Measurements from ENCODE around the gene ALDH4A1. TPM values are rescaled to one million over a fixed set of nuclear protein-coding genes. Genes with fewer than 3 reads are reported as not detected.
"Not testable (repeated sequence)": the region's sequence is repeated elsewhere in the genome, so short reads cannot be mapped to it uniquely, and the experiment has no call there.

ALDH4A1 gene
- total RNA-seq, 2 experiments from 2014 or later: 2.5 to 3.3 TPM

DNA sequence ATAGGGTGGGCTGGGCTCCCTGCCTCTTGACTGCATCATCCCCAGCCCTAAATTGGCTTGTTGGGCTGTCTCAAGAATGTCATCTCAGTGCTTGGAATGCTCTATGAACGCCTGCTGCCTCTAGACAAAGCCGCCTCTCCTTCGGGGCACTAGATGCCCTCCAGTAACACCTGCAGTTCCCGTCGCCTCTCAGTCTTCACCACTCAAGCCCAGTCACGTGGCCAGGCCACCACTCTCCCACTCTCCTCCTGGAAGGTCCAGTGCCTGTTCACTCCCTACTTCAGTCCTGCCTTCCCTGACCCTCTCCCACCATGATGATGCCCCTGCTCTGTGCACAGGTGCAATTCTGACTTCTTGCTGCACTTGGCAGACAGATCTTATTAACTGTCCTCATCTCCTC is 49.9 kb downstream of the ALDH4A1 start:
- POLR2A ChIA-PET: no interaction called here
- no peak for ATAC-seq (ENCODE audit: low read depth)
- no peaks in the 10 kb centered on the region for H3K4me1 Mint-ChIP-seq

GRCh38 chr1:18849261-18849711 is 53.1 kb downstream of the ALDH4A1 start:
- DNase-seq (no peak), ATAC-seq (ENCODE audit: low read depth) (no peak)
- Mint-ChIP-seq H3K9me3 (no peaks in the 10 kb centered on the region), H3K27me3 (no peaks in the 10 kb centered on the region), H3K4me1 (no peaks in the 10 kb centered on the region), H3K4me3 (no peak overlapping the region), H3K27ac (no peak overlapping the region), H3K36me3 (no peaks in the 10 kb centered on the region)
- POLR2A ChIA-PET: no interaction called here

More for the DNA sequence above, 49.9 kb downstream of the ALDH4A1 start:
- Mint-ChIP-seq H3K27me3 (no peaks in the 10 kb centered on the region), H3K9me3 (no peaks in the 10 kb centered on the region), H3K36me3 (no peaks in the 10 kb centered on the region), H3K4me3 (no peak overlapping the region), H3K27ac (no peak overlapping the region)
- no peak for DNase-seq

DNA sequence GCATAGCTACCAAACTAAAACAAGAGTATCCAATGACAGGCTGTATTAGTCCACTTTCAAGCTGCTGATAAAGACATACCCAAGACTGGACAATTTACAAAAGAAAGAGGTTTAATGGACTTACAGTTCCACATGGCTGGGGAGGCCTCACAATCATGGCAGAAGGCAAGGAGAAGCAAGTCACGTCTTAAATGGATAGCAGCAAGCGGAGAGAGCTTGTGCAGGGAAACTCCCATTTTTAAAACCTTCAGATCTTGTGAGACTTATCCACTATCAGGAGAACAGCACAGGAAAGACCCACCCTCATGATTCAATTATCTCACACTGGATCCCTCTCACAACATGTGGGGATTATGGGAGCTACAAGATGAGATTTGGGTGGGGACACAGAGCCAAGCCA is 54.6 kb downstream of the ALDH4A1 start:
- DNase-seq; POLR2A ChIA-PET; H3K4me3 Mint-ChIP-seq; H3K9me3 Mint-ChIP-seq; H3K27ac Mint-ChIP-seq; H3K27me3 Mint-ChIP-seq; H3K4me1 Mint-ChIP-seq; H3K36me3 Mint-ChIP-seq; ATAC-seq (ENCODE audit: low read depth): not testable (repeated sequence)

DNA sequence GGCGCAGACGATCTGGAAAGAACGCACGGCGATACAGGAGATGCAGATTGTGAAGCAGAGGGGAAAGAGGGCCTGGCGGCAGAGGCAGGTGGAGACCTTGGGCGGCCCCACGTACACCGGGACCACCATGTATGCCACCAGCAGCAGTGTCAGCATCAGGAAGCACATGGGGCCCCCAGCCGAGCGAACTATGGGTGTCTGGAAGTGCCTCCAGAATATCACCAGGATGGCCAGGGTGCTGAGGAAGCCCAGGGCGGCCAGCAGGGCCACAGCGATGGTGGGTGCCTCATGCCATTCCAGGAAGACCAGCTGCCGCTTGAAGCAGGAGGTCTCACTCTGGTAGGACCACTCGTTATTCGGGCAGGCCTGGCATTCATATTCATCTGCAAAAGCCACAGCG is 62.2 kb downstream of the ALDH4A1 start:
- POLR2A ChIA-PET: no interaction called here
- peaks cover 3% of the 10 kb centered on the region for H3K9me3 Mint-ChIP-seq
- DNase-seq (no peak), ATAC-seq (ENCODE audit: low read depth) (no peak)
- no peaks in the 10 kb centered on the region for H3K4me1 Mint-ChIP-seq
- peaks cover 10% of the 10 kb centered on the region for H3K27me3 Mint-ChIP-seq
- H3K4me3 Mint-ChIP-seq: no peak overlapping the region
- H3K36me3 Mint-ChIP-seq: no peaks in the 10 kb centered on the region
- no peak overlapping the region for H3K27ac Mint-ChIP-seq

DNA sequence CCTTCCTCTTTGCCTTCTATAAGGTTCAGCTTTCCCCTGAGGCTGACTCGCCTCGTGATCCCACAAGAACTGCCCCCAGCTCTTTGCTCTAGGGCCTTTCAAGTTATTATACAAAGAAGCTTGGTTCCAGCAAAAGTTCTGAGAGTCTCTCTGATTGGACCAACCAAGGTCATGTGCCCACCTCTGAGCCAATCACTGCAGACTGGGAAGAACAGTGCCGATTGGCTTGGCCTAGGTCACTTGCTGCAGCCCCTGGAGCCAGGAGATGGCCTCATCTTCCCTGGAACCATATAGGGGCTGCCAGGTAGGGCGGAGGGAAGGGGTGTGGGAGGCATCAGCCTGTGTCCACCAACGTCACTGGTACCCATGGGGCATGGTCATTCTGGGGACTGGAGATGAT is 65.7 kb downstream of the ALDH4A1 start:
- ATAC-seq (ENCODE audit: low read depth) (no peak), DNase-seq (no peak)
- H3K4me3 Mint-ChIP-seq: no peak overlapping the region
- H3K4me1 Mint-ChIP-seq: no peaks in the 10 kb centered on the region
- POLR2A ChIA-PET: no interaction called here
- H3K27me3 Mint-ChIP-seq: peaks cover 6% of the 10 kb centered on the region
- H3K36me3 Mint-ChIP-seq: no peaks in the 10 kb centered on the region
- no peaks in the 10 kb centered on the region for H3K9me3 Mint-ChIP-seq
- no peak overlapping the region for H3K27ac Mint-ChIP-seq

DNA sequence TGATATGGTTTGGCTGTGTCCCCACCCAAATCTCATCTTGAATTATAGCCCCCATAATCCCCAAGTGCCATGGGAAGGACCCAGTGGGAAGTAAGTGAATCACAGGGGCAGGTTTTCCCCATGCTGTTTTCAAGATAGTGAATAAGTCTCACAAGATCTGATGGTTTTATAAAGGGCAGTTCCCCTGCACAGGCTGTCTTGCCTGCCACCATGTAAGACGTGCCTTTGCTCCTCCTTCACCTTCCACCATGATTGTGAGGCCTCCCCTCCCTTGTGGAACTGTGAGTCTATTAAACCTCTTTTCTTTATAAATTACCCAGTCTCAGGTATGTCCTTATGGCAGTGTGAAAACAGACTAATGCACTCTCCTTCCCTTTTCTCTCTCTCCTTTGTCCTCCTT is 70.0 kb downstream of the ALDH4A1 start:
- not testable (repeated sequence) for H3K27me3 Mint-ChIP-seq

DNA sequence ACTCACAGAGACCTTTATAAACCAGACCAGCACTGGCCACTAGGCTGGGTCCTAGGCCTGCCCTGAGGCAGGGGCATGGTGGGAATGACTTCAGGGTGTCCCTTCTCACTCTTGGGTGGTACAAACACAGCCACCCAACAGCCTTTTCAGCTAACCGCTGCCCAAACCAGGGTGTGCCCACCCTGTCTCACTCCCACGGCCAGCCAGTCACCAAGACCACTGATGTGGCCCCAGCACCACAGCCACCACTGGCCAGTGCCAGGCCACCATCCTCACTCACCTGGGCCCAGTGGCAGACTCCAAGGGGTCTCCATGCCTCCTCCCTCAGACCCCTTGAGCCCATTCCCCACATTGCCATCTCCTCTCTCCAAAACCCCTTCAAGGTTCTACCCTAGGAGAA is 70.7 kb downstream of the ALDH4A1 start:
- Mint-ChIP-seq H3K4me3 (no peak overlapping the region), H3K27ac (no peak overlapping the region), H3K27me3 (peaks cover 6% of the 10 kb centered on the region), H3K36me3 (no peaks in the 10 kb centered on the region), H3K4me1 (no peaks in the 10 kb centered on the region), H3K9me3 (no peaks in the 10 kb centered on the region)
- DNase-seq: no peak
- POLR2A ChIA-PET: no interaction called here
- no peak for ATAC-seq (ENCODE audit: low read depth)

More for the DNA sequence above, 70.0 kb downstream of the ALDH4A1 start:
- H3K36me3 Mint-ChIP-seq; POLR2A ChIA-PET; H3K27ac Mint-ChIP-seq; DNase-seq; ATAC-seq (ENCODE audit: low read depth); H3K4me3 Mint-ChIP-seq; H3K4me1 Mint-ChIP-seq; H3K9me3 Mint-ChIP-seq: not testable (repeated sequence)

- Mint-ChIP-seq H3K4me3 (no peak overlapping the region), H3K27ac (no peak overlapping the region), H3K36me3 (no peaks in the 10 kb centered on the region), H3K9me3 (no peaks in the 10 kb centered on the region), H3K27me3 (peaks cover 4% of the 10 kb centered on the region), H3K4me1 (no peaks in the 10 kb centered on the region)
- POLR2A ChIA-PET: no interaction called here
- DNase-seq (no peak), ATAC-seq (ENCODE audit: low read depth) (no peak)
Observed at GRCh38 chr1:18830596-18830995, 71.8 kb downstream of the ALDH4A1 start.

- no peaks in the 10 kb centered on the region for H3K9me3 Mint-ChIP-seq
- no peaks in the 10 kb centered on the region for H3K4me1 Mint-ChIP-seq
- DNase-seq (no peak), ATAC-seq (ENCODE audit: low read depth) (no peak)
- no peaks in the 10 kb centered on the region for H3K36me3 Mint-ChIP-seq
- no peak overlapping the region for H3K4me3 Mint-ChIP-seq
- H3K27ac Mint-ChIP-seq: no peak overlapping the region
- peaks cover 2% of the 10 kb centered on the region for H3K27me3 Mint-ChIP-seq
- POLR2A ChIA-PET: no interaction called here
Observed at GRCh38 chr1:18829671-18830070, 72.7 kb downstream of the ALDH4A1 start.

DNA sequence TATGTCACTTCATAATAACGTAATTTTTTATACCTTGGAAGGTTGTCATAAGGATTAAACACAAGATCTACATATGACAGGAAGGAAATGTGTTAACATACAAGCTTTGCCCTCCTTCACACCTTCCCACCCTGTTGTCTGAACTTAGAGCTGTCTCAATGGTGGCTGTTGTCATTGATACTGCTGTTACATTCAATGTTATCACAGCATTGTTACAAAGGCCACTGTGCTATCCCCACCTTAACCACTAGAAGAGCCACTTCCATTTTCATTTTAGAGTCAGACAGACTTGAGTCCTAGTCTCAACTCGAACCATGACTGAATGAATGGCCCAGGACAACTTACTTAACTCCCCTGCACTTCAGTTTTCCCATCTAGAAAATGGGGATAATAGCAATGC is 74.1 kb downstream of the ALDH4A1 start:
- Mint-ChIP-seq H3K4me3 (no peak overlapping the region), H3K27me3 (peaks cover 2% of the 10 kb centered on the region), H3K36me3 (no peaks in the 10 kb centered on the region), H3K27ac (no peak overlapping the region), H3K4me1 (no peaks in the 10 kb centered on the region), H3K9me3 (no peaks in the 10 kb centered on the region)
- no peak for DNase-seq
- POLR2A ChIA-PET: no interaction called here
- no peak for ATAC-seq (ENCODE audit: low read depth)

DNA sequence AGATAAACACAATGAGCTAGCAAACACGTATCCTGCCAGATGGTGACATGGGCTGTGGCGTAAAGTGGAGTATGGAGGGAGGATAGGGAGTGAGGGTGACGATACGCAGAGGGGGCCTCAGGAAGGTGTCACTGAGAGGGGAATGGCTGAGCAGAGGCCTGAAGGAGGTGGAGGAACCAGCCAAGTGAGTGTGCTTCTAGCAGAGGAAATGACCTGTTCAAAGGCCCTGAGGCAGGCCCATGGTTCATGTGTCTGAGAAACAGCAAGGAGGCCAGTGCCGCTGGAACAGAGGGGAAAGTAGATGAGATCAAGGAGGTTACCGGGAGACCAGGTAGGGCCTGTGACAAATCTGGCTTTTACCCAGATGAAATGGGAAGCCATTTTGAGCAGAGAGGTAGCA is 78.9 kb downstream of the ALDH4A1 start:
- ATAC-seq (ENCODE audit: low read depth) (no peak), DNase-seq (no peak)
- Mint-ChIP-seq H3K4me1 (no peaks in the 10 kb centered on the region), H3K36me3 (no peaks in the 10 kb centered on the region), H3K9me3 (no peaks in the 10 kb centered on the region), H3K27ac (no peak overlapping the region), H3K27me3 (peaks cover 11% of the 10 kb centered on the region), H3K4me3 (no peak overlapping the region)
- POLR2A ChIA-PET: no interaction called here

Small RNA genes lying within 50 kb of the gene (microRNA-seq; reads per million reads assigned to microRNA genes)
- gene MIR1290: not detected
- gene MIR4695: not detected

Other genes starting within 250 kb of the ALDH4A1 start
- not detected for gene TAS1R2, start 42.9 kb downstream of the ALDH4A1 start, total RNA-seq
- gene IFFO2, start 54.1 kb upstream of the ALDH4A1 start, total RNA-seq: 10 to 100 TPM; 21.6 to 21.8 TPM